Loucy (cell line): ENCODE measurements around the gene GIGYF2.

Experiments
- H2AFZ ChIP-seq: fragments of 200-600 bp; sonication (generic); 2 replicates; pipeline ENCODE4 v1.6.0; 2016; ENCODE audit warnings: antibody characterized with exemption, mild to moderate bottlenecking, low read length, moderate library complexity
- H3F3A ChIP-seq: fragments of 200-600 bp; 2 replicates; pipeline ENCODE4 v1.6.0; 2016; ENCODE audit warnings: antibody characterized with exemption, low read depth, mild to moderate bottlenecking
- H3K27me3 ChIP-seq: fragments of 200-600 bp; sonication (generic); 2 replicates; pipeline ENCODE4 v1.6.1; 2014; ENCODE audit warnings: low read length, mild to moderate bottlenecking; ENCODE audit not compliant: insufficient read depth, poor library complexity, severe bottlenecking
- H3K36me3 ChIP-seq: fragments of 200-600 bp; sonication (generic); 2 replicates; pipeline ENCODE4 v1.6.1; 2016; ENCODE audit warnings: low read length; ENCODE audit not compliant: insufficient read depth
- H3K4me1 ChIP-seq: fragments of 200-600 bp; sonication (generic); 2 replicates; pipeline ENCODE4 v1.5.1; 2014; ENCODE audit warnings: low read length, mild to moderate bottlenecking; ENCODE audit not compliant: insufficient read depth, poor library complexity, severe bottlenecking
- H3K4me2 ChIP-seq: fragments of 200-600 bp; sonication (generic); 2 replicates; pipeline ENCODE4 v1.6.0; 2014; ENCODE audit warnings: antibody characterized with exemption, low read length, low read depth, mild to moderate bottlenecking; ENCODE audit not compliant: poor library complexity, severe bottlenecking
- H3K4me3 ChIP-seq: fragments of 200-600 bp; sonication (generic); 2 replicates; pipeline ENCODE4 v1.5.1; 2014; ENCODE audit warnings: low read length, mild to moderate bottlenecking, mixed read lengths; ENCODE audit not compliant: poor library complexity, severe bottlenecking
- H3K79me2 ChIP-seq: fragments of 200-600 bp; sonication (generic); 2 replicates; pipeline ENCODE4 v1.6.1; 2014; ENCODE audit warnings: low read length; ENCODE audit not compliant: insufficient read depth
- H3K9ac ChIP-seq: fragments of 200-600 bp; sonication (generic); 2 replicates; pipeline ENCODE4 v1.6.0; 2014; ENCODE audit warnings: mild to moderate bottlenecking, low read depth, low read length, moderate library complexity; ENCODE audit not compliant: poor library complexity, severe bottlenecking
- H3K9me2 ChIP-seq: fragments of 200-600 bp; sonication (generic); replicated peaks from 2 replicates; pipeline ENCODE4 v1.6.1; 2016; ENCODE audit warnings: low read depth, low read length, mixed read lengths
- H3K9me3 ChIP-seq: fragments of 200-600 bp; sonication (generic); 2 replicates; pipeline ENCODE4 v1.6.1; 2014; ENCODE audit warnings: mild to moderate bottlenecking, antibody characterized with exemption, low read length, low read depth; ENCODE audit not compliant: insufficient read depth
- H4K20me1 ChIP-seq: fragments of 200-600 bp; sonication (generic); 2 replicates; pipeline ENCODE4 v1.6.0; 2014; ENCODE audit warnings: antibody characterized with exemption, low read length, mild to moderate bottlenecking; ENCODE audit not compliant: insufficient read depth, poor library complexity, severe bottlenecking
- EZH2phosphoT487 ChIP-seq: fragments of 200-600 bp; IDR thresholded peaks from 2 replicates; pipeline ENCODE4 v1.6.1; 2018; ENCODE audit warnings: antibody characterized with exemption, mild to moderate bottlenecking, moderate library complexity, borderline replicate concordance
- TF ChIP-seq, protein P1 (sequence below): fragments of 200-600 bp; sonication (generic); conservative IDR thresholded peaks from 2 replicates; pipeline ENCODE4 v1.5.1; 2014; ENCODE audit warnings: mild to moderate bottlenecking, antibody characterized with exemption, low read length

The GIGYF2 gene

DNA sequence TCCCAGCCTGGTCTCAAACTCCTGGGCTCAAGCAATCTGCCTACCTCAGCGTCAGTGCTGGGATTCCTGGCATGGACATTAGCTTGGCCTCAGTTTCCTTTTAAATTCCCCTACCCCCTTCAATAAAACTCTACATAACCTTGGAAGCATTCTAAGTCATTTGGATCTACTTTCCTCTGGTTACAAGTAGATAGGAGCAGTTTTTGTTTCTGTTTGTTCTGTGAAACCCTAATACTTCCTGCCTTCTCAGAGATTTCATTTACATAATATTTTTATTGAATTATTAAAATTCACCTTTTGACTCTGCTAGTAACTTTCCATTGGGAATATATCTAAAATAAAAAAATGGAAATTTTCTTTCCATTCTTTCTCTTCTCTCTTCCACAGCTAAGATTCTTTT is 25.9 kb downstream of the GIGYF2 start:
- Histone ChIP-seq H3K9me2 (no peaks in the 10 kb centered on the region), H4K20me1 (peaks cover 18% of the 10 kb centered on the region), H3K36me3 (peaks cover 44% of the 10 kb centered on the region; the same call in 1 of the 2 replicates), H3K9ac (no peak overlapping the region), H2AFZ (no peak overlapping the region), H3K4me3 (no peak overlapping the region), H3K4me1 (peaks cover 20% of the 10 kb centered on the region), H3F3A (no peaks in the 10 kb centered on the region), H3K4me2 (no peak overlapping the region), H3K27me3 (no peaks in the 10 kb centered on the region), H3K9me3 (no peaks in the 10 kb centered on the region), H3K79me2 (peaks cover 31% of the 10 kb centered on the region)
- TF ChIP-seq, protein P1, sequence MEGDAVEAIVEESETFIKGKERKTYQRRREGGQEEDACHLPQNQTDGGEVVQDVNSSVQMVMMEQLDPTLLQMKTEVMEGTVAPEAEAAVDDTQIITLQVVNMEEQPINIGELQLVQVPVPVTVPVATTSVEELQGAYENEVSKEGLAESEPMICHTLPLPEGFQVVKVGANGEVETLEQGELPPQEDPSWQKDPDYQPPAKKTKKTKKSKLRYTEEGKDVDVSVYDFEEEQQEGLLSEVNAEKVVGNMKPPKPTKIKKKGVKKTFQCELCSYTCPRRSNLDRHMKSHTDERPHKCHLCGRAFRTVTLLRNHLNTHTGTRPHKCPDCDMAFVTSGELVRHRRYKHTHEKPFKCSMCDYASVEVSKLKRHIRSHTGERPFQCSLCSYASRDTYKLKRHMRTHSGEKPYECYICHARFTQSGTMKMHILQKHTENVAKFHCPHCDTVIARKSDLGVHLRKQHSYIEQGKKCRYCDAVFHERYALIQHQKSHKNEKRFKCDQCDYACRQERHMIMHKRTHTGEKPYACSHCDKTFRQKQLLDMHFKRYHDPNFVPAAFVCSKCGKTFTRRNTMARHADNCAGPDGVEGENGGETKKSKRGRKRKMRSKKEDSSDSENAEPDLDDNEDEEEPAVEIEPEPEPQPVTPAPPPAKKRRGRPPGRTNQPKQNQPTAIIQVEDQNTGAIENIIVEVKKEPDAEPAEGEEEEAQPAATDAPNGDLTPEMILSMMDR: no peak
- no peak for TF ChIP-seq EZH2phosphoT487

DNA sequence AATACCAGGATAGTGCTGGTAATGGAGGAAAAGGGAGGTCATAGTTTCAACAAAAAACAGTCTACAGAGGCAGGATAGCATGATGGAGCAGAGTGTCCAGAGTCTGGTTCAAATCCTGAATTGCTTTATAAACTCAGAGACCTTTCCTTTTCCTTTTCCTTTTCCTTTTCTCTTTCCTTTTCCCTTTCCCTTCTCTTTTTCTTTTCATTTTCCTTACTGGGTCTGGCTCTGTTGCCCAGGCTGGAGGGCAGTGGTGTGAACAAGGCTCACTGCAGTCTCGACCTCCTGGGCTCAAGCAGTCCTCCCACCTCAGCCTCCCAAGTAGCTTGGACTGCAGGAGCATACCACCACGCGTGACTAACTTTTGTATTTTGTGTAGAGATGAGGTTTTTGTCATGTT is 31.7 kb downstream of the GIGYF2 start:
- H2AFZ ChIP-seq: no peak overlapping the region
- no peaks in the 10 kb centered on the region for H3K27me3 ChIP-seq
- no peaks in the 10 kb centered on the region for H3K4me1 ChIP-seq
- H3K9me3 ChIP-seq: no peaks in the 10 kb centered on the region
- no peaks in the 10 kb centered on the region for H3K9me2 ChIP-seq
- no peak overlapping the region for H3K9ac ChIP-seq
- no peak overlapping the region for H3K4me2 ChIP-seq
- H3K4me3 ChIP-seq: no peak overlapping the region
- H4K20me1 ChIP-seq: no peaks in the 10 kb centered on the region
- TF ChIP-seq, protein P1: no peak
- TF ChIP-seq EZH2phosphoT487: no peak
- H3F3A ChIP-seq: no peaks in the 10 kb centered on the region; the same call in 1 of the 2 replicates
- peaks cover 12% of the 10 kb centered on the region for H3K79me2 ChIP-seq
- peaks cover 55% of the 10 kb centered on the region; the same call in 1 of the 2 replicates for H3K36me3 ChIP-seq

DNA sequence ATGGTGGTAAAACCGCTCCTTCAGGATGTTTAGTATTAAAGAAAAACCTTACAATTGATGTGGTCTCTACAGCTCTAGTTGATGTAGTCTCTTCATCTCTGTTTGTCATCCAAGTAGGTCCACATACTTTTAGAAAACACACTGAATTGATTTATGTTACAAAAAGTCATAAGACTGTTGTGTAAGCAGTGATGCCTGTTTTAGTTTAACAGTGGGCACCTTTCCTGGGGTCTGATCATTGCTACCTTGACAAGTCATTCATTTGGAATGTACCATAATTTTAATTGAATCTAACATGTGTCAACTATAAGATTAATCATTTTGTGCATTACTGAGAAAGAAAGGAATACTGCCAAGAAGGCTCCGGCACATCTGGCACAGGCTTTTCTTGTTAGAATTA is 34.3 kb downstream of the GIGYF2 start:
- Histone ChIP-seq H4K20me1 (no peaks in the 10 kb centered on the region), H3K79me2 (peaks cover 12% of the 10 kb centered on the region), H3K27me3 (no peaks in the 10 kb centered on the region), H2AFZ (no peak overlapping the region), H3K4me3 (no peak overlapping the region), H3K9me2 (no peaks in the 10 kb centered on the region), H3F3A (no peaks in the 10 kb centered on the region; the same call in 1 of the 2 replicates), H3K4me2 (no peak overlapping the region), H3K9me3 (no peaks in the 10 kb centered on the region), H3K4me1 (no peaks in the 10 kb centered on the region), H3K36me3 (peaks cover 52% of the 10 kb centered on the region), H3K9ac (no peak overlapping the region)
- TF ChIP-seq, protein P1: no peak
- TF ChIP-seq EZH2phosphoT487: no peak
